Measurements from ENCODE around the gene PALM3. TPM values are rescaled to one million over a fixed set of nuclear protein-coding genes. Genes with fewer than 3 reads are reported as not detected.

PALM3 gene
- total RNA-seq, 1 donor from 2014 or later: 5.7 TPM

- Mint-ChIP-seq H3K27me3 (ENCODE audit: low read depth) (no peaks in the 10 kb centered on the region), H3K27ac (ENCODE audit: unreplicated experiment) (no peak overlapping the region), H3K4me3 (no peak overlapping the region), H3K4me1 (no peaks in the 10 kb centered on the region), H3K36me3 (ENCODE audit: low read depth) (no peaks in the 10 kb centered on the region), H3K9me3 (no peaks in the 10 kb centered on the region)
- TF ChIP-seq, protein P1, sequence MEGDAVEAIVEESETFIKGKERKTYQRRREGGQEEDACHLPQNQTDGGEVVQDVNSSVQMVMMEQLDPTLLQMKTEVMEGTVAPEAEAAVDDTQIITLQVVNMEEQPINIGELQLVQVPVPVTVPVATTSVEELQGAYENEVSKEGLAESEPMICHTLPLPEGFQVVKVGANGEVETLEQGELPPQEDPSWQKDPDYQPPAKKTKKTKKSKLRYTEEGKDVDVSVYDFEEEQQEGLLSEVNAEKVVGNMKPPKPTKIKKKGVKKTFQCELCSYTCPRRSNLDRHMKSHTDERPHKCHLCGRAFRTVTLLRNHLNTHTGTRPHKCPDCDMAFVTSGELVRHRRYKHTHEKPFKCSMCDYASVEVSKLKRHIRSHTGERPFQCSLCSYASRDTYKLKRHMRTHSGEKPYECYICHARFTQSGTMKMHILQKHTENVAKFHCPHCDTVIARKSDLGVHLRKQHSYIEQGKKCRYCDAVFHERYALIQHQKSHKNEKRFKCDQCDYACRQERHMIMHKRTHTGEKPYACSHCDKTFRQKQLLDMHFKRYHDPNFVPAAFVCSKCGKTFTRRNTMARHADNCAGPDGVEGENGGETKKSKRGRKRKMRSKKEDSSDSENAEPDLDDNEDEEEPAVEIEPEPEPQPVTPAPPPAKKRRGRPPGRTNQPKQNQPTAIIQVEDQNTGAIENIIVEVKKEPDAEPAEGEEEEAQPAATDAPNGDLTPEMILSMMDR (conservative IDR thresholded peaks at IDR 0.05): no peak
- no peak for DNase-seq (ENCODE audit: low read depth, low spot score)
Observed at GRCh38 chr19:14012378-14012915, 49.4 kb downstream of the PALM3 start.

DNA sequence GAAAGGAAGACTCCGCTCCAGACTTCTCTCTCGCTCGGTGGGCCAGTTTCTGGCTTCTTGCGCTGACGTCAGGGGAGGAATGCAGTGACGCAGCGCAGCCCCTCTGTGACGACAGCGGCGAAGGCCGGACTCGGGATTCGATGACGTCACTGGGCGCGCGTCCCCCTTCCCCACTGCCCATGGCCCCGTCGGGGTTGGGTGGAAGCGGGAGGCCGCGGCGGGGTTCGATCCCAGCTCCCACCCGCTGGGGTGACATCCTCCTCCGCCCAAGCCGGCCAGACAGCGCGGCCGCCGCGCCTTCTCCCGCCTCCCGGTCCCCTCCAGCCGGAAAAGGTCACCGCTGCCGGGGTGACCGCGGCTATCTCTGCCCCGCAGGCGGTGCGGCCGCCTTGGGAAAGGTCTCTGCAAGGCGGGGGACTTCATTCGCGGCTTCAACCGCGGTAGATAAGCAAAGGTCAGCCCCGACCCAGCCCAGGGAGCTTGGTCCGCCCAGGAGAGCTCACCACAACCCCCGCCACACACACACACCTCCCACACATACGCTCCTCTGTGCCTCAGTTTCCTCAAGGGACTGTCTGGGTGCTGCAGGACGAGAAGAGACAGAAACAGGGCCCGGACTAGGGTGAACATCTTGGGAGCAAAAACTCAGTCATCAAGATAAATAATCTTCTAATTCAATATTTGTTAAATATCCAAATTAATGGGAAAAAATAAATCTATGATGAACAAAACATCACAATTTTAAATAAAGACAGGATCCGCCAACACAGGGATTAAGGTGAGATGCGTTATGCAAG lies 54.9 kb downstream of the PALM3 start:
- Mint-ChIP-seq H3K36me3 (ENCODE audit: low read depth) (no peaks in the 10 kb centered on the region), H3K4me1 (peaks cover 17% of the 10 kb centered on the region), H3K27me3 (ENCODE audit: low read depth) (no peaks in the 10 kb centered on the region), H3K9me3 (no peaks in the 10 kb centered on the region), H3K27ac (ENCODE audit: unreplicated experiment) (peak overlapping the region; percentile 99), H3K4me3 (peak overlapping the region; percentile 96)
- peak; percentile 90 for DNase-seq (ENCODE audit: low read depth, low spot score)
- TF ChIP-seq, protein P1 (conservative IDR thresholded peaks at IDR 0.05): no peak

GRCh38 chr19:14006085-14006765 lies 55.7 kb downstream of the PALM3 start, which contains the start of gene RFX1:
Gene RFX1 (minus strand): TSS chr19:14006320. CDS start chr19:13993843, 12,477 bp downstream.
- TF ChIP-seq, protein P1 (conservative IDR thresholded peaks at IDR 0.05): no peak
- DNase-seq (ENCODE audit: low read depth, low spot score): peak; percentile 99
- Mint-ChIP-seq H3K27ac (ENCODE audit: unreplicated experiment) (peak within 1 kb of the TSS; percentile 99), H3K4me3 (peak within 1 kb of the TSS; percentile 96), H3K9me3 (no peaks in the 10 kb centered on the region), H3K36me3 (ENCODE audit: low read depth) (no peaks in the 10 kb centered on the region), H3K27me3 (ENCODE audit: low read depth) (no peaks in the 10 kb centered on the region), H3K4me1 (peaks cover 17% of the 10 kb centered on the region)

- H3K27me3 Mint-ChIP-seq (ENCODE audit: low read depth): no peaks in the 10 kb centered on the region
- H3K4me1 Mint-ChIP-seq: peaks cover 17% of the 10 kb centered on the region
- peak overlapping the region; percentile 78 for H3K27ac Mint-ChIP-seq (ENCODE audit: unreplicated experiment)
- peak; percentile 87 for DNase-seq (ENCODE audit: low read depth, low spot score)
- TF ChIP-seq, protein P1 (conservative IDR thresholded peaks at IDR 0.05): no peak
- H3K9me3 Mint-ChIP-seq: no peaks in the 10 kb centered on the region
- H3K4me3 Mint-ChIP-seq: peak overlapping the region; percentile 88
- no peaks in the 10 kb centered on the region for H3K36me3 Mint-ChIP-seq (ENCODE audit: low read depth)
Observed at GRCh38 chr19:14005349-14006084, 56.4 kb downstream of the PALM3 start.
